HCT116 (cell line): ENCODE measurements around the gene ARHGEF39.

Source experiments
- ZFX ChIP-seq: fragments of 450-650 bp; IDR thresholded peaks from 2 replicates; pipeline ENCODE4 v1.6.1; 2017
- TF ChIP-seq, protein P1 (sequence below), 3 experiments: fragments of 200-600 bp in 1 of 3; sonication (generic) in 1 of 3; IDR thresholded peaks in 2 of 3; conservative IDR thresholded peaks in 1 of 3; 2 replicates each; pipeline ENCODE4 v1.5.1; 2012 to 2017; ENCODE audit warnings: low read depth in 2 of 3, low read length in 2 of 3, antibody characterized with exemption in 1 of 3, borderline replicate concordance in 1 of 3, control low read depth in 1 of 3, mild to moderate bottlenecking in 1 of 3, mixed read lengths in 1 of 3, mixed run types in 1 of 3, moderate library complexity in 1 of 3; ENCODE audit not compliant: insufficient read depth in 1 of 3

DNA sequence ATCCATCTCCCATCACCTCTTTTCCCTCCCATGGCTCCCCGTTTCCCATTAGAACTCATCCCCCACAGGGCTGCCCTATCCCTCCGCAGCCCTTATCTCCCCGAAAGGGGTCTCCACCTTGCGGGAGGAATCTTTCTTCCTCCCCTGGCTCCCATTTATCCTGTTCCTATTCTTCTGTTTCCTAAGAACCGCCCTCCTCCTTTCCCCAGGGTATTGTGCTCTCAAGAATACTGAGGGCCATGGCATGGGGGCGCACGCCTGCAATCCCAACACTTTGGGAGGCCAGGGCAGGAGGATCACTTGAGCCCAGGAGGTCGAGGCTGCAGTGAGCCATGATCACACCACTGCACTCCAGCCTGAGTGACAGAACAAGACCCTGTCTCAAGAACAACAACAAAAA is 47.4 kb downstream of the ARHGEF39 start:
- TF ChIP-seq, protein P1, sequence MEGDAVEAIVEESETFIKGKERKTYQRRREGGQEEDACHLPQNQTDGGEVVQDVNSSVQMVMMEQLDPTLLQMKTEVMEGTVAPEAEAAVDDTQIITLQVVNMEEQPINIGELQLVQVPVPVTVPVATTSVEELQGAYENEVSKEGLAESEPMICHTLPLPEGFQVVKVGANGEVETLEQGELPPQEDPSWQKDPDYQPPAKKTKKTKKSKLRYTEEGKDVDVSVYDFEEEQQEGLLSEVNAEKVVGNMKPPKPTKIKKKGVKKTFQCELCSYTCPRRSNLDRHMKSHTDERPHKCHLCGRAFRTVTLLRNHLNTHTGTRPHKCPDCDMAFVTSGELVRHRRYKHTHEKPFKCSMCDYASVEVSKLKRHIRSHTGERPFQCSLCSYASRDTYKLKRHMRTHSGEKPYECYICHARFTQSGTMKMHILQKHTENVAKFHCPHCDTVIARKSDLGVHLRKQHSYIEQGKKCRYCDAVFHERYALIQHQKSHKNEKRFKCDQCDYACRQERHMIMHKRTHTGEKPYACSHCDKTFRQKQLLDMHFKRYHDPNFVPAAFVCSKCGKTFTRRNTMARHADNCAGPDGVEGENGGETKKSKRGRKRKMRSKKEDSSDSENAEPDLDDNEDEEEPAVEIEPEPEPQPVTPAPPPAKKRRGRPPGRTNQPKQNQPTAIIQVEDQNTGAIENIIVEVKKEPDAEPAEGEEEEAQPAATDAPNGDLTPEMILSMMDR (IDR thresholded peaks at IDR 0.05 in 2 of 3, conservative IDR thresholded peaks at IDR 0.05 in 1 of 3; ENCODE audit: borderline replicate concordance in 1 of 3, insufficient read depth in 1 of 3, low read depth in 2 of 3, low read length in 2 of 3): no peak
- no peak for TF ChIP-seq ZFX
